Keratinocyte (primary cell): ENCODE measurements around the gene GMPS.

Experiments
- CTCF ChIP-seq, 3 experiments: IDR thresholded peaks in 1 of 3; conservative IDR thresholded peaks in 1 of 3; optimal IDR thresholded peaks in 1 of 3; 2 replicates in 2 of 3; 3 replicates in 1 of 3; pipeline versions ENCODE3 to v1.5.1; 2011; ENCODE audit warnings: low read length in 3 of 3, mild to moderate bottlenecking in 3 of 3, moderate library complexity in 2 of 3, control low read depth in 1 of 3, inconsistent platforms in 1 of 3; ENCODE audit not compliant: insufficient read depth in 2 of 3; ENCODE audit errors: extremely low read depth in 1 of 3
- EZH2 ChIP-seq: IDR thresholded peaks from one replicate; pipeline ENCODE4 v1.6.1; 2012; ENCODE audit warnings: inconsistent platforms, mild to moderate bottlenecking, low read length, moderate library complexity

- TF ChIP-seq CTCF (optimal IDR thresholded peaks at IDR 0.05 in 1 of 3, IDR thresholded peaks at IDR 0.05 in 1 of 3, conservative IDR thresholded peaks at IDR 0.05 in 1 of 3; ENCODE audit: extremely low read depth in 1 of 3, insufficient read depth in 2 of 3, low read length in 3 of 3) (no peak), EZH2 (no peak)
These were observed 2.6 kb downstream of the GMPS start for GRCh38 chr3:155872904-155873646.
